Caki2 (cell line): ENCODE results near the gene PRDM5. TPM values are rescaled to one million over a fixed set of nuclear protein-coding genes. Genes with fewer than 3 reads are reported as not detected.

Experiments
- DNase-seq: peaks from one replicate; pipeline ENCODE4 v3.0.0-alpha.2; 2015; ENCODE audit warnings: low read depth
- in situ Hi-C: cut with HindIII; loops from 2 replicates; pipeline ENCODE4 v1.10.0; 2016; ENCODE audit warnings: low sequenced_read_pairs, low pct_unique_long_range_greater_than_20kb, mixed read lengths
- total RNA-seq: library from RNA; depleted of rRNA; stranded (reverse); fragments of >200 nt; shearing (Covaris generic); gene quantifications from 2 replicates; pipeline ENCODE4 v1.2.3, GENCODE V29; 2014; ENCODE audit warnings: low replicate concordance

PRDM5 gene
- total RNA-seq, 1 experiment from 2014 or later: 4.7 TPM

DNA sequence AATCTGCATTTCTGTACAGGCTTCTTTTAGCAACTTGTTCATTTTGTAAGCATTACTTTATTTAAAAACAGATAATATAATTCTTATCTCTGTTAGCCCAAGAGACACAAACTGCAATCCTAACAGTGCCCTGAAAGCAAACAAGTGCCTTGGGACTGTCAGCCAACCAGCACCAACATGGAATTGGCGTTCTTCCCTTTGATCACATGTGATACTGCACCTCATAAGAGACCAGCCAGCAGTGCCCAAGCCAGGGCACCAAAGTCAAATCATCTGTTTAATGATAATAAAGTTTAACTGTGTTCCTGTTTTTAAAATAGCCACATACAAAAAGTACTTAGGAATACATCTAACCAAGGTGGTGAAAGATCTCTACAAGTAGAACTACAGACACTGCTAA, 223.2 kb downstream of the PRDM5 start:
- no peak for DNase-seq
- in situ Hi-C loops: no loop called here

- in situ Hi-C loops: no loop called here
- DNase-seq: peak; percentile 59
Measured at GRCh38 chr4:120694973-120695372, 227.6 kb downstream of the PRDM5 start.

- no peak for DNase-seq
Measured at GRCh38 chr4:120693816-120694215, 228.7 kb downstream of the PRDM5 start.

GRCh38 chr4:120692964-120693363, 229.6 kb downstream of the PRDM5 start:
- in situ Hi-C loops: no loop called here
- DNase-seq: peak; percentile 62

More at GRCh38 chr4:120693816-120694215, 228.7 kb downstream of the PRDM5 start:
- in situ Hi-C loops: no loop called here

DNA sequence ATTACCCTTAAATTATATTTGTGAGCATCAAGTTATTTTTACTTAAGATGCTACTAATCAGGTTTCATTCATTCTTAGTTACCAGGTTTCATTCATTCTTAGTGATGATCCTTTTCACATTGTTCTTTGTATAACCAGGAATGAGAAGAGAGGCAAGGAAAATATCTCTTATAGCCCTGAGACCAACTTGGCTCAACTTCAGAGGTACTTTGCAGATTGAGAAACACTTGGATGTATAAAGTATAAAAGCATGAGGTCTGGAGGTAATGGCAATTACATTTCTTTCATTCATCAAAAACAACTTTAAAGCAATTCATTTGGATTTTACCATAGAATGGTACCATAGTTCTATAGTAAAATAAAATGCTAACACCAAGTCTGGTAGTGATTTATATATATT, 231.0 kb downstream of the PRDM5 start:
- in situ Hi-C loops: no loop called here
- no peak for DNase-seq

DNA sequence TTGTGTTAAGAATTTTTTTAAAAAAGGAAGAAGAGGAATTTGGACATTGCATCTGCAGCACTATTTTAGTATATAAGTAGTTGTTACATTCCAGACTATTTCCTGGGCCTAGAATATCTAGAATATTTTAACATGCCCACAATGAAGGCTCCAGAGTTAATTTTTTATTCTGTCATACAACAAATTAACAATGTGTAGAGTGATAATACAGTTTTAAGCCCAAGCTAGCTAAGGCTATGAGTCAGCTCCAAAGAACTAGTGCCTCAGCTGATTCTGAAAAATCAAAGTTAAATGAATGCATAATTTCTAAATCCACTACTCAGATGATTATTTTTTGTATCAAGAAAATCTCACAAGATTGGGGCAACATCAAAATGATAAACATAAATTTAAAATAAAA, 231.4 kb downstream of the PRDM5 start:
- in situ Hi-C loops: no loop called here

GRCh38 chr4:120688791-120689190, 233.7 kb downstream of the PRDM5 start:
- DNase-seq: no peak
- in situ Hi-C loops: no loop called here

More for the DNA sequence above, 231.4 kb downstream of the PRDM5 start:
- DNase-seq: no peak

- in situ Hi-C loops: no loop called here
- no peak for DNase-seq
Measured at GRCh38 chr4:120685756-120686278, 236.7 kb downstream of the PRDM5 start.

- peak; percentile 77 for DNase-seq
- in situ Hi-C loops: no loop called here
Measured at GRCh38 chr4:120683897-120684540, 238.5 kb downstream of the PRDM5 start.

DNA sequence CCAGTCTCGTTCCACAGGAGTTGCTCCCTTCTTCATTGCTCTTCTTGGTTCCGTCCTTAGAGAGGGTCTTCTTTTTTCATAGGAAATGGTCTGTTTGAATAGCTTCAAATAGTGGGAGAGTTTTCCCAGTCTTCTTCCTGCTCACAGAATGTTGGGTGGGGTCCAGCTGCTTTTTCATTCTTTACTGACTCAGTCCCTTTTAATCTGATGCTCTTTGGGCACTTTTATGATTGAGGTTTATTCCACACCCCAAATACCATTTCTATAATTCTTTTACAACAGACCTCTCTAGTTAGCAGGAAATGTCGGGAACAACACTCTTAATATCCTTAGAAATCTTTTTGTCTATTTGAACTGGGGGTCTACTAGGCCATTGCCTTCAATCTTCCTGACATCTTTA, 239.5 kb downstream of the PRDM5 start:
- no peak for DNase-seq
- in situ Hi-C loops: no loop called here

DNA sequence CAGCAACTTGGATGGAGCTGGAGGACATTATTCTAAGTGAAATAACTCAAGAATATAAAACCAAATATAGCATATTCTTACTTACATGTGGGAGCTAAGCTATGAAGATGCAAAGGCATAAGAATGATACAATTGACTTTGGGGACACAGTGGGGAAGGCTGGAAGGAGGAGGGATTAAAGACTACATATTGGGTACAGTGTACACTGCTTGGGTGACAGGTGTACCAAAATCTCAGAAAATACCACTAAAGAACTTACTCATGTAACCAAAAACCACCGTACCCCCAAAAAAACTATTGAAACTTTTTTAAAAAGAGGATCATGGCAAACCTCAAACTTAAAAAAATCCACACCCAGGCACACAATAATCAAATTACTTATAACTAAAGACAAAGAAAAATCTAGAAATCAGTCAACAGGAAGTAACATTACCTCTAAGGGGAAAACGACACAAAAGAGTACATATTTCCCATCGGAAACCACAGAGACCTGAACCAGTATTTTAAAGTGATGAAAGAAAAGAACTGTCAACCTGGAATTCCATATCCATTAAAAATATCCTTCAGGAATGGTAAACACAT, 241.8 kb downstream of the PRDM5 start:
- in situ Hi-C loops: no loop called here
- no peak for DNase-seq

GRCh38 chr4:120673696-120674095, 248.8 kb downstream of the PRDM5 start:
- in situ Hi-C loops: no loop called here
- DNase-seq: no peak

- DNase-seq: no peak
- in situ Hi-C loops: no loop called here
Measured at GRCh38 chr4:120672558-120673147, 249.9 kb downstream of the PRDM5 start.

DNA sequence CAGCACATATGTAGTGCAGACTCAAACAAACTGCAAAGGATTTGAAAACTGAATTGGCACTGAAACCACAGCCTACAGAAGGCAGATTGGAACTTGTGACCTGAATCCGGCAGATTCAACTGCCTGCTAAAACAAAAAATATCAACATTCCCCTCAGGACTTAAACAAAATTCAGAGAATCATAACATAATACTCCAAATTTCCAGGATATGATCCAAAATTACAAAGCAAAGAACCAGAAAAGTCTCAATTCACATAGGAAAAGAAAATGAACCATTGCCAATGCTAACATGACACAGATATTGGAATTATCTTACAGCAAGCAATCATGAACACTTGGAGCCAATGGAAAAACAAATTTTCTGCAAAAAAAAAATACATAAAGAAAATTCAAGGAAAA, 250.4 kb downstream of the PRDM5 start:
- DNase-seq: no peak
- in situ Hi-C loops: no loop called here

GRCh38 chr4:120671538-120671937, 251.0 kb downstream of the PRDM5 start:
- in situ Hi-C loops: no loop called here
- DNase-seq: no peak

DNA sequence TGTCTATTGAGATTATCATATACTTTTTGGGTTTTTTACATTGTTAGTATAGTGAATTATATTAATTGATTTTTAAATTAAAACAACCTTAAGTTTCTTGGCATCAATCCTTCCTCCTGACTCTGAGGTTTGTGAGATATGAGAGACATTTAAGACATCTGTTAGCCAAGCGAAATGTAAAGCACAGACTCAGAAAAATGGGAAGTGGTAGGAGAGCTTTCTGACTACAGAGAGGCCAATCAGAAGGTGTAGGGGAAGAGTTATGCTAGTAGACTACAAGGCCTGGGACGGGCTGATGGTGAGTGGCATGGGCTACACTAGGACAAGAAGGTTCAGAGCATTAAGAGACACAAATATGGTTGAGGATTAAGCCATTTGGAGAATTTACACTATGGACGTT, 255.4 kb downstream of the PRDM5 start:
- in situ Hi-C loops: no loop called here
- no peak for DNase-seq

DNA sequence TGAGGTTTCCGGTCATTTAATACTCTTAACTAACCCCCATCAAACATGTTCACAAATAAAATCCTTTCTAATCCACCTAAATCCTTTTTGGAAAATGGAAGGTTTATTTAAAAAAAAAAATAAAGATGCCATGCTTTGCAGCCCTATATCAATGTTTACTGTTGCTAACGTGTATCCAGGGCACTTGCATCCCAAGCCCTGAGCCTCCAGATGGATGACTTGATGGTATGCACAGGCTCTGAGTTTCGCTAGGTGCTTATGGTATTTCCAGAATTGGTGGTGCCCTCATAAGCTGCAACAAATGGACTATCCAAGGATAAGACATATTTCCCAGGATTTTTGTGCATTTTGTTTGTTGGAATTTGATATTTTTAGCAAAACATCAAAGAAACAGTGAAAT, 257.7 kb downstream of the PRDM5 start:
- DNase-seq: no peak
- in situ Hi-C loops: no loop called here

DNA sequence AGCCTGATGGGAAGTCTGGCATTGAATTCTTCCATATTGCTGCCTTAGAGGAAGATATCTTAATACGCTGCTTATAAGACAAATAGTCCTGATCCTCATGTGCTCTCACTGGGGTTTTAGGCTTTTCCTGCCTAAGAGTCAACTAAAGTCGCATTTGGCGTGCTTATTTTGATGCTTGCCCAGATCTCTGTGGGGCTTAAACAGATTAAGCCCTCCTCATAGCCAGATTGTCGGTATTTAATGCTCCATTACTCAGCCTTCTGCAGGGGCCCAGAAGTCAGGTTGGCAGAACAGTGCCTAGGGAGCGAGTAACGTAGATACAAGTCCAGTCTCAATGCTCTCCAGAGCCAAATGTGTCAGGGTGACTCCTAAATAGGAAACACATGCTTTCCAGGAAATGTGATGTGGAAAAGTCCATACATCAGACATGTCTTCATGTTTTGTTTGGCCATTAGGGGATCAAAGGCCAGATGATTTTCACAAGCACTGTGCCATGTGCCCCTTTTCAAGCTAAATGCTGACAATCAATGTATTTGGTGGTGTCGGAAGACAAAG, 262.8 kb downstream of the PRDM5 start:
- DNase-seq: no peak
- in situ Hi-C loops: no loop called here

GRCh38 chr4:120658772-120659171, 263.8 kb downstream of the PRDM5 start:
- no peak for DNase-seq
- in situ Hi-C loops: no loop called here
